Measurements from ENCODE around the gene FAT1. TPM values are rescaled to one million over a fixed set of nuclear protein-coding genes. Genes with fewer than 3 reads are reported as not detected.

The FAT1 gene
- total RNA-seq, 2 experiments from 2014 or later: under 0.01 to 0.08 TPM

GRCh38 chr4:186617921-186618320 lies 105.7 kb downstream of the FAT1 start:
- no peaks in the 10 kb centered on the region for H3K9me2 ChIP-seq (ENCODE audit: insufficient read depth, low read length)
- H3K79me2 ChIP-seq (ENCODE audit: insufficient read depth, low read depth, low read length): no peaks in the 10 kb centered on the region
- H2AFZ ChIP-seq (ENCODE audit: low read length): no peak overlapping the region
- intact Hi-C loops (cut with micrococcal nuclease; ENCODE audit: unreplicated experiment): no loop called here
- no TSS peak for BruUV-seq (replicated peaks)
- H4K20me1 ChIP-seq (ENCODE audit: insufficient read depth, low read length): no peaks in the 10 kb centered on the region
- H3K27ac ChIP-seq (ENCODE audit: low read depth, low read length, poor library complexity, severe bottlenecking): no peak overlapping the region
- ChIA-PET CTCF (ENCODE audit: unreplicated experiment) (no interaction called here), POLR2A (no interaction called here)
- H3K4me1 ChIP-seq (ENCODE audit: insufficient read depth, low read length, poor library complexity, severe bottlenecking): no peaks in the 10 kb centered on the region
- H3K4me2 ChIP-seq (ENCODE audit: low read length): no peak overlapping the region
- no peak for DNase-seq (ENCODE audit: low spot score)
- TF ChIP-seq EZH2phosphoT487 (IDR thresholded peaks at IDR 0.05; ENCODE audit: borderline replicate concordance, low read depth, low read length): no peak
- no peak for TF ChIP-seq CTCF (conservative IDR thresholded peaks at IDR 0.05; ENCODE audit: low read length)
- no peaks in the 10 kb centered on the region for H3K36me3 ChIP-seq (ENCODE audit: insufficient read depth, low read length)
- H3K4me3 ChIP-seq (ENCODE audit: low read depth, low read length, poor library complexity, severe bottlenecking): no peak overlapping the region
- no peaks in the 10 kb centered on the region for H3K9me3 ChIP-seq (ENCODE audit: low read length)

- POLR2A ChIA-PET: no interaction called here
- H3K9me3 ChIP-seq (ENCODE audit: low read length): no peaks in the 10 kb centered on the region
- TF ChIP-seq CTCF (conservative IDR thresholded peaks at IDR 0.05; ENCODE audit: low read length) (no peak), EZH2phosphoT487 (IDR thresholded peaks at IDR 0.05; ENCODE audit: borderline replicate concordance, low read depth, low read length) (no peak)
- H3K4me3 ChIP-seq (ENCODE audit: low read depth, low read length, poor library complexity, severe bottlenecking): no peak overlapping the region
- intact Hi-C loops (cut with micrococcal nuclease; ENCODE audit: unreplicated experiment): no loop called here
- H3K4me1 ChIP-seq (ENCODE audit: insufficient read depth, low read length, poor library complexity, severe bottlenecking): no peaks in the 10 kb centered on the region
- H4K20me1 ChIP-seq (ENCODE audit: insufficient read depth, low read length): no peaks in the 10 kb centered on the region
- no TSS peak for BruUV-seq (replicated peaks)
- CTCF ChIA-PET (ENCODE audit: unreplicated experiment): no interaction called here
- H3K9me2 ChIP-seq (ENCODE audit: insufficient read depth, low read length): no peaks in the 10 kb centered on the region
- no peaks in the 10 kb centered on the region for H3K36me3 ChIP-seq (ENCODE audit: insufficient read depth, low read length)
- no peak overlapping the region for H3K4me2 ChIP-seq (ENCODE audit: low read length)
- no peaks in the 10 kb centered on the region for H3K79me2 ChIP-seq (ENCODE audit: insufficient read depth, low read depth, low read length)
- H3K27ac ChIP-seq (ENCODE audit: low read depth, low read length, poor library complexity, severe bottlenecking): no peak overlapping the region
- no peak overlapping the region for H2AFZ ChIP-seq (ENCODE audit: low read length)
- no peak for DNase-seq (ENCODE audit: low spot score)
Measured at GRCh38 chr4:186607490-186607889, 116.2 kb downstream of the FAT1 start.

DNA sequence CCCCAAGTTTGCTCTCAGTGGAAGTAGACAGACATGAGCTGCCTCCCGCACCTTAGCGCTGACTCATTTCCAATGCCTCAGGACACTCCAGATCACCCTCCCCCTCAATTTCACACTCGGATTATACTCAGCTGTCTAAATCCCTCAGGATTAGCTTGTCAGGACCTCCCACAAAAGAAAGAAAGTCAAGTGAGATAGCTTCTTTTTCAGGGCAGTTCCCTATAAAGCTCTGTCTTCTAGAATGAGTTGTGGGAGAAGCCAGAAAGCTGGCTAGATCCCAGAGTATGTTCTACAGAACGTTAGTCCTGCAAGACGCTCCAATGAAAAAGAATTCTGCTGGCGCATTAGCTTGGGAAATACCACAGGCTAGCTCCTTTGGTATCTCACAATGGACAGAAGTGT lies 117.1 kb downstream of the FAT1 start:
- BruUV-seq (replicated peaks): no TSS peak
- intact Hi-C loops (cut with micrococcal nuclease; ENCODE audit: unreplicated experiment): no loop called here
- H3K4me1 ChIP-seq (ENCODE audit: insufficient read depth, low read length, poor library complexity, severe bottlenecking): no peaks in the 10 kb centered on the region
- no peaks in the 10 kb centered on the region for H3K9me2 ChIP-seq (ENCODE audit: insufficient read depth, low read length)
- H3K9me3 ChIP-seq (ENCODE audit: low read length): no peaks in the 10 kb centered on the region
- H3K4me3 ChIP-seq (ENCODE audit: low read depth, low read length, poor library complexity, severe bottlenecking): no peak overlapping the region
- no peak for DNase-seq (ENCODE audit: low spot score)
- H3K27ac ChIP-seq (ENCODE audit: low read depth, low read length, poor library complexity, severe bottlenecking): no peak overlapping the region
- no peak for TF ChIP-seq CTCF (conservative IDR thresholded peaks at IDR 0.05; ENCODE audit: low read length)
- no peak for TF ChIP-seq EZH2phosphoT487 (IDR thresholded peaks at IDR 0.05; ENCODE audit: borderline replicate concordance, low read depth, low read length)
- no peaks in the 10 kb centered on the region for H3K36me3 ChIP-seq (ENCODE audit: insufficient read depth, low read length)
- no peak overlapping the region for H2AFZ ChIP-seq (ENCODE audit: low read length)
- H3K4me2 ChIP-seq (ENCODE audit: low read length): no peak overlapping the region
- H4K20me1 ChIP-seq (ENCODE audit: insufficient read depth, low read length): no peaks in the 10 kb centered on the region
- ChIA-PET POLR2A (no interaction called here), CTCF (ENCODE audit: unreplicated experiment) (no interaction called here)
- H3K79me2 ChIP-seq (ENCODE audit: insufficient read depth, low read depth, low read length): no peaks in the 10 kb centered on the region

Measured in OCI-LY7 (cell line).